DOHH2 (cell line): ENCODE measurements around the gene TULP3.

Experiments used
- H3F3A ChIP-seq: fragments of 200-600 bp; sonication (generic), shearing (Covaris generic); 2 replicates; pipeline ENCODE4 v1.6.0; 2016; ENCODE audit warnings: antibody characterized with exemption, mild to moderate bottlenecking; ENCODE audit not compliant: control insufficient read depth, insufficient read depth
- H3K27ac ChIP-seq: fragments of 200-600 bp; sonication (generic); 2 replicates; pipeline ENCODE4 v1.5.1; 2014; ENCODE audit warnings: low read depth, mild to moderate bottlenecking, low read length, moderate library complexity
- H3K27me3 ChIP-seq: fragments of 200-600 bp; sonication (generic); 2 replicates; pipeline ENCODE4 v1.6.1; 2014; ENCODE audit warnings: mild to moderate bottlenecking, low read length, mixed read lengths; ENCODE audit not compliant: control insufficient read depth
- H3K36me3 ChIP-seq: fragments of 200-600 bp; sonication (generic); 2 replicates; pipeline ENCODE4 v1.6.1; 2014; ENCODE audit warnings: mild to moderate bottlenecking, low read length, moderate library complexity, mixed read lengths; ENCODE audit not compliant: control insufficient read depth
- H3K4me1 ChIP-seq: fragments of 200-600 bp; sonication (generic); 2 replicates; pipeline ENCODE4 v1.6.1; 2014; ENCODE audit warnings: mild to moderate bottlenecking, low read length, mixed read lengths; ENCODE audit not compliant: control insufficient read depth
- H3K4me2 ChIP-seq: fragments of 200-600 bp; sonication (generic); 2 replicates; pipeline ENCODE4 v1.6.0; 2014; ENCODE audit warnings: mild to moderate bottlenecking, low read length, moderate library complexity
- H3K4me3 ChIP-seq: fragments of 200-600 bp; sonication (generic); 2 replicates; pipeline ENCODE4 v1.5.1; 2014; ENCODE audit warnings: mild to moderate bottlenecking, low read length, mixed read lengths
- H3K79me2 ChIP-seq: fragments of 200-600 bp; sonication (generic); 2 replicates; pipeline ENCODE4 v1.6.1; 2014; ENCODE audit warnings: mild to moderate bottlenecking, low read length, mixed read lengths; ENCODE audit not compliant: control insufficient read depth
- H3K9me2 ChIP-seq: fragments of 200-600 bp; sonication (generic); replicated peaks from 2 replicates; pipeline ENCODE4 v1.6.1; 2014; ENCODE audit warnings: mild to moderate bottlenecking, low read length, mixed read lengths; ENCODE audit not compliant: control insufficient read depth
- H3K9me3 ChIP-seq: fragments of 200-600 bp; sonication (generic); 2 replicates; pipeline ENCODE4 v1.6.1; 2014; ENCODE audit warnings: antibody characterized with exemption, low read length, mixed read lengths; ENCODE audit not compliant: control insufficient read depth, insufficient read depth
- H4K20me1 ChIP-seq: fragments of 200-600 bp; sonication (generic); 2 replicates; pipeline ENCODE4 v1.6.0; 2014; ENCODE audit warnings: low read depth, mild to moderate bottlenecking, antibody characterized with exemption, low read length, moderate library complexity; ENCODE audit not compliant: control insufficient read depth, insufficient read depth
- EZH2phosphoT487 ChIP-seq: fragments of 200-600 bp; sonication (generic); IDR thresholded peaks from 2 replicates; pipeline ENCODE4 v1.6.1; 2017; ENCODE audit warnings: borderline replicate concordance, mild to moderate bottlenecking, antibody characterized with exemption, low read length, moderate library complexity, mixed read lengths
- TF ChIP-seq, protein P1 (sequence below): fragments of 200-600 bp; sonication (generic); IDR thresholded peaks from one replicate; pipeline ENCODE4 v1.5.1; 2014; ENCODE audit warnings: antibody characterized with exemption, mild to moderate bottlenecking, low read depth, low read length; ENCODE audit not compliant: poor library complexity, severe bottlenecking

The TULP3 gene

DNA sequence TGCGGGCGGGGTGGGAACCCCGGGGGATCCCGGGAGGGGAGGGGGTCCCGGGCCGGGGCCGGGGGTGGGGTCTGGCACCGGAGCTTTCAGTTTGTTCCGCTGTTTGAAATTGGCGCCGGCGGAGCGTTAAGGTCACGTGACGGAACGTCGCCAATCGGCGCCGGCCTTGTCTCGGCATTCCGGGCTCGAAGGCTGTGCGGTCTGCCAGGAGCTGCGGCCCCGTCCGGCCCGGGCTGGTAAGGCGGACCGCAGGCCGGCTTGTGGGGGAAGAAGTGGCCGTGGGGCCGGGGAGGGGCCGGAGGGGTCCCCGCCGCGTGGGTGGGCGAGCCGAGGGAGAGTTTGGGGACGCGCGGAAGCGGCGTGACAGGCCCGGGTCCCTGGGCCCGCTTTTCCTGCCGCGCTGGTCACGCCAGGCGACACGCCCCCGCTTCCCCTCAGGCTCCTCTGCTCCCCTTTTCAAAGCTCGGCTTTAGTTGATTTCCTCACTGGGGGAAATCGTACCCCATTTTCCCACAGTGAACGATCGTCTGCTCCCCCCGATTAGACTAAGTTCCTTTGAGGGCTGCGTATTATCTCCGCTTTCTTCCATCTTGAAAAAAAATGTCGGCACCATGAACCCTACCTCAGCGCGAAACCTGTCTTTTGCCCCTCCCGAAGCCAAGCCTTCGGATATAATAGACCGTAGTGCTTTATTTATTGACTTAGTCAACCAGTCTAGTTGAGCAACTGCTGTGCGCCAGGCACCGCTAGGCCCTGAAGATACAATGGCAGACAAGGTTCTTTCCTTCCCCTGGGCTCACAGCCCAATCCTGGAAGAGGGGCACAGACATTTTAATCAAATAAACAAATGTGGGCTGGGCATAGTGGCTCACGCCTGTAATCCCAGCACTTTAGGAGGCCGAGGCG, 13.4 kb upstream of the TULP3 start, which contains the start of the genes FOXM1 and RHNO1:
TSS of gene FOXM1 (minus strand) at position 128 of the 906 bp plus-strand sequence. CDS start 2,696 bp downstream, outside the sequence.
TSS of gene RHNO1 (plus strand) at position 177 of the 906 bp plus-strand sequence. CDS start 8,144 bp downstream, outside the sequence.
- no peaks in the 10 kb centered on the region for H3K9me2 ChIP-seq
- 0 out of 2 replicates have a peak, but pooled peaks cover 4% of the 10 kb centered on the region for H4K20me1 ChIP-seq
- peaks cover 23% of the 10 kb centered on the region for H3K4me1 ChIP-seq
- TF ChIP-seq, protein P1, sequence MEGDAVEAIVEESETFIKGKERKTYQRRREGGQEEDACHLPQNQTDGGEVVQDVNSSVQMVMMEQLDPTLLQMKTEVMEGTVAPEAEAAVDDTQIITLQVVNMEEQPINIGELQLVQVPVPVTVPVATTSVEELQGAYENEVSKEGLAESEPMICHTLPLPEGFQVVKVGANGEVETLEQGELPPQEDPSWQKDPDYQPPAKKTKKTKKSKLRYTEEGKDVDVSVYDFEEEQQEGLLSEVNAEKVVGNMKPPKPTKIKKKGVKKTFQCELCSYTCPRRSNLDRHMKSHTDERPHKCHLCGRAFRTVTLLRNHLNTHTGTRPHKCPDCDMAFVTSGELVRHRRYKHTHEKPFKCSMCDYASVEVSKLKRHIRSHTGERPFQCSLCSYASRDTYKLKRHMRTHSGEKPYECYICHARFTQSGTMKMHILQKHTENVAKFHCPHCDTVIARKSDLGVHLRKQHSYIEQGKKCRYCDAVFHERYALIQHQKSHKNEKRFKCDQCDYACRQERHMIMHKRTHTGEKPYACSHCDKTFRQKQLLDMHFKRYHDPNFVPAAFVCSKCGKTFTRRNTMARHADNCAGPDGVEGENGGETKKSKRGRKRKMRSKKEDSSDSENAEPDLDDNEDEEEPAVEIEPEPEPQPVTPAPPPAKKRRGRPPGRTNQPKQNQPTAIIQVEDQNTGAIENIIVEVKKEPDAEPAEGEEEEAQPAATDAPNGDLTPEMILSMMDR = no peak
- TF ChIP-seq EZH2phosphoT487 = no peak
- H3K9me3 ChIP-seq = no peaks in the 10 kb centered on the region
- no peaks in the 10 kb centered on the region for H3K27me3 ChIP-seq
- H3K27ac ChIP-seq = peak within 1 kb of the TSS; percentile 75
- H3K4me3 ChIP-seq = peak within 1 kb of the TSS; percentile 90
- H3K79me2 ChIP-seq = peaks cover 99% of the 10 kb centered on the region
- H3K36me3 ChIP-seq = peaks cover 48% of the 10 kb centered on the region
- peaks cover 3% of the 10 kb centered on the region; the same call in 1 of the 2 replicates for H3F3A ChIP-seq
- peak within 1 kb of the TSS; percentile 75 for H3K4me2 ChIP-seq

DNA sequence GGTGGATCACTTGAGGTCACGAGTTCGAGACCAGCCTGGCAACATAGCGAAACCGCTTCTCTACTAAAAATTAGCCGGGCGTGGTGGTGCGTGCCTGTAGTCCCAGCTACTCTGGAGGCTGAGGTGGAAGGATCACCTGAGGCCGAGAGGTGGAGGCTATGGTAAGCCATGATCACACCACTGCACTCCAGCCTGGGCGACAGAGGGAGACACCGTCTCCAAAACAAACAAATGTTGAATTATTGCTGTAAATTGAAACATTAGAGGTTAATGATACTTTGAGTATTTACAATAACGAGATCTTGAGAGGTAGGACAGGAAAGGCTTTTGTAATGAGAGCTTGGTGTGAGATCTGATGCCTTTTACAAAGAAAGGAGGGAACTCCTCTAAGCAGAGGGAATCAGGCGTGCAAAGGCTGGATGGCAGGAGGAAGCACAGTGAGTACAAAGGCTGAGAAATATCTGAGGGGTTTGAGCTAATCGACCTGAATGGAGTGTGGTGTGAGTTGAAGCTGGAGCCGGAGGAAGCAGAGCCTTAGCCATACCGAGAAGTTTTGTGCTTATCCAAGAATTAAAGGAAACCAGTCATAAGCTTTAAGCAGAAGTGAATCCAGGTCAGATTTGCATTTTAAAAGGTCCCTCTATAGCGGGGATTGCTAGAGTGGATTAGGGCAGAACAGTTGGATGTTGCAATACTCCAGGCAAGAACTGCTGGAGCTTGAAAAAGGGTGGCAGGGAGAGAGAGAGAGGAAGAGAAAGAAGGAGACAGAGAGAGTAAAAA, 12.5 kb upstream of the TULP3 start:
- H3K27ac ChIP-seq = peak overlapping the region; percentile 75
- no peak for TF ChIP-seq EZH2phosphoT487
- TF ChIP-seq, protein P1 = no peak

DNA sequence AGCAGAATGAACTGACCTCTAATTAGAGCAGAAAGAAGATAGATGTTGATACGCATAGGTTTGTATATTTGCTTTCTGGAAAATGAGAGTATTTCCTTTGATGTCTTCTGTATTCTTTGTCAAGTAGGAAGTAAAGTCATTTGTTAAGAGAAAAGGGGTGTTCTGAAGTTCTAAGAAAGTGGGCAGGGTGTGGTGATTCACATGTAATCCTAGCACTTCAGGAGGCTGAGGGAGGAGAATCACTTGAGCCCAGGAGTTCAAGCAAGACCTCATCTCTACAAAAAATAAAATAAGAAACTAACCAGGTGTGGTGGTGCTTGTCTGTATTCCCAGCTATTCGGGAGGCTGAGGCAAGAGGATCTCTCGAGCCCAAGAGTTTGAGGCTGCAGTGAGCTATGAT, 10.8 kb upstream of the TULP3 start:
- H3F3A ChIP-seq = peaks cover 3% of the 10 kb centered on the region; the same call in 1 of the 2 replicates
- H3K4me2 ChIP-seq = no peak overlapping the region

More for the DNA sequence above, 12.5 kb upstream of the TULP3 start:
- H3K4me1 ChIP-seq = peaks cover 23% of the 10 kb centered on the region
- no peaks in the 10 kb centered on the region for H3K9me2 ChIP-seq
- H3K79me2 ChIP-seq = peaks cover 99% of the 10 kb centered on the region
- no peaks in the 10 kb centered on the region for H3K9me3 ChIP-seq
- H3K4me2 ChIP-seq = peak overlapping the region; percentile 75
- H3K27me3 ChIP-seq = no peaks in the 10 kb centered on the region
- peak overlapping the region; percentile 90 for H3K4me3 ChIP-seq
- H3F3A ChIP-seq = peaks cover 3% of the 10 kb centered on the region; the same call in 1 of the 2 replicates
- H4K20me1 ChIP-seq = 0 out of 2 replicates have a peak, but pooled peaks cover 4% of the 10 kb centered on the region
- peaks cover 40% of the 10 kb centered on the region for H3K36me3 ChIP-seq

More for the DNA sequence above, 10.8 kb upstream of the TULP3 start:
- H3K36me3 ChIP-seq = peaks cover 31% of the 10 kb centered on the region
- TF ChIP-seq, protein P1 = no peak
- no peak for TF ChIP-seq EZH2phosphoT487
- no peaks in the 10 kb centered on the region for H3K9me3 ChIP-seq
- H3K9me2 ChIP-seq = no peaks in the 10 kb centered on the region
- no peak overlapping the region for H3K4me3 ChIP-seq
- H4K20me1 ChIP-seq = 0 out of 2 replicates have a peak, but pooled peaks cover 4% of the 10 kb centered on the region
- peaks cover 93% of the 10 kb centered on the region for H3K79me2 ChIP-seq
- H3K27ac ChIP-seq = no peak overlapping the region
- peaks cover 26% of the 10 kb centered on the region for H3K4me1 ChIP-seq
- H3K27me3 ChIP-seq = no peaks in the 10 kb centered on the region
